LNCaP clone FGC (cell line): ENCODE measurements around the gene NDNF.

Source experiments
- DNase-seq: peaks from one replicate; pipeline ENCODE4 v3.0.0-alpha.2; 2011; ENCODE audit warnings: low read depth
- H3K4me3 ChIP-seq: 2 replicates; pipeline ENCODE4 v1.5.1; 2011; ENCODE audit warnings: mild to moderate bottlenecking, low read depth, low read length, control low read depth
- CTCF ChIP-seq: IDR thresholded peaks from 2 replicates; pipeline ENCODE4 v1.5.1; 2012; ENCODE audit warnings: mild to moderate bottlenecking; ENCODE audit not compliant: control insufficient read depth, insufficient read depth; ENCODE audit errors: extremely low read depth

NDNF gene

GRCh38 chr4:121009578-121010478 is 62.5 kb downstream of the NDNF start:
- no peak for TF ChIP-seq CTCF
- no peak overlapping the region for H3K4me3 ChIP-seq

GRCh38 chr4:121007660-121008059 is 64.7 kb downstream of the NDNF start:
- DNase-seq = no peak
- no peak for TF ChIP-seq CTCF
- no peak overlapping the region for H3K4me3 ChIP-seq

More at GRCh38 chr4:121009578-121010478, 62.5 kb downstream of the NDNF start:
- no peak for DNase-seq

GRCh38 chr4:121003863-121004262 is 68.5 kb downstream of the NDNF start:
- DNase-seq = no peak
- TF ChIP-seq CTCF = no peak
- no peak overlapping the region for H3K4me3 ChIP-seq

GRCh38 chr4:120995266-120996010 is 76.9 kb downstream of the NDNF start:
- no peak for TF ChIP-seq CTCF
- no peak for DNase-seq

GRCh38 chr4:120994521-120994920 is 77.8 kb downstream of the NDNF start:
- TF ChIP-seq CTCF = no peak
- no peak for DNase-seq
- H3K4me3 ChIP-seq = no peak overlapping the region

More at GRCh38 chr4:120995266-120996010, 76.9 kb downstream of the NDNF start:
- H3K4me3 ChIP-seq = no peak overlapping the region

- no peak overlapping the region for H3K4me3 ChIP-seq
- DNase-seq = no peak
- TF ChIP-seq CTCF = no peak
These were observed 80.5 kb downstream of the NDNF start for GRCh38 chr4:120991885-120992284.

- no peak for DNase-seq
- no peak overlapping the region for H3K4me3 ChIP-seq
- no peak for TF ChIP-seq CTCF
These were observed 82.1 kb downstream of the NDNF start for GRCh38 chr4:120990246-120990645.
